OCI-LY7 (cell line): ENCODE data around the gene POFUT1.

ENCODE experiments used
- CTCF ChIP-seq: fragments of 200-600 bp; sonication (generic); conservative IDR thresholded peaks from 2 replicates; pipeline ENCODE4 v1.5.1; 2014; ENCODE audit warnings: mild to moderate bottlenecking, antibody characterized with exemption, low read length, moderate library complexity, mixed read lengths
- EZH2phosphoT487 ChIP-seq: fragments of 200-600 bp; sonication (generic); IDR thresholded peaks from 2 replicates; pipeline ENCODE4 v1.6.1; 2018; ENCODE audit warnings: low read depth, borderline replicate concordance, mild to moderate bottlenecking, mixed run types, antibody characterized with exemption, low read length, moderate library complexity, mixed read lengths

GRCh38 chr20:32168184-32168910 is 39.3 kb upstream of the POFUT1 start:
- no peak for TF ChIP-seq CTCF
- TF ChIP-seq EZH2phosphoT487 = no peak
